AG09319 (cell line): Measurements from ENCODE around the gene TUBE1.

Experiments
- DNase-seq: peaks from one replicate; pipeline ENCODE4 v3.0.0-alpha.2; 2010; ENCODE audit warnings: low read depth; ENCODE audit errors: extremely low read depth
- CTCF ChIP-seq: IDR thresholded peaks from 2 replicates; pipeline ENCODE4 v1.5.1; 2011; ENCODE audit warnings: low read depth, mild to moderate bottlenecking, inconsistent platforms, low read length, moderate library complexity

TUBE1 gene

DNA sequence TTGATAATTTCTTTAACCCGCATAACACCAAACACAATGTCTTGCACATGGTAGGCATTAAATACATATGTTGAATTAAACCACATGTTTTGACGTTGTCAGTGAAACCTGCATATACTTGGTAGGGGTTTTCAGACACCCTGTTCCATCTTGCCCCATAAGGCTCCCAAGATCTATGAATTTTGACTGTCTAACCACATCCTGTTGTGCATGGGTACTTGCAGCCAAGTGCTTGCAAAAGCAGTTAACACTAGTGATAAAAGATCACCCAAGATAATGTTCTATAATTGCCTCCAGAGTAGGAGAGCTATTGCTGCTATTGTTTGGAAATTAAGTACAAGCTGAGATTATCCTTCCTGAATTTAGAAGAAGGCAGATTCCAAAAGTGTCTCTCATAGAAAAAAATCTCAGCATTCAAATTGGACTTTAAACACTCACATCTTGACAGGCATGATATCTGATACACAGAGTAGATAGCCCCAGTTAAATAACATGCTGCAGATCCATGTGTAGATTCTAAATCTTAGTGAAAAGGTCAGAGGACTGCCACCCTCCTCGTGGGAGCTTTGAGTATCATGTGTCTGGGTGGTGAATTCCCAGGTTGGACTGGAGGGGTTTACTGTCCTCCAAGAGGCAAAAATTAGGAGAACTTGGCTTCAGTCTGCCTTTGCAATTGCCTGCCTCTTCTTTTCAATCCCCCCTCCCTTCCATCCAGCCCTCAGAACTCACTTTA, 59.2 kb downstream of the TUBE1 start:
- no peak for DNase-seq
- no peak for TF ChIP-seq CTCF

DNA sequence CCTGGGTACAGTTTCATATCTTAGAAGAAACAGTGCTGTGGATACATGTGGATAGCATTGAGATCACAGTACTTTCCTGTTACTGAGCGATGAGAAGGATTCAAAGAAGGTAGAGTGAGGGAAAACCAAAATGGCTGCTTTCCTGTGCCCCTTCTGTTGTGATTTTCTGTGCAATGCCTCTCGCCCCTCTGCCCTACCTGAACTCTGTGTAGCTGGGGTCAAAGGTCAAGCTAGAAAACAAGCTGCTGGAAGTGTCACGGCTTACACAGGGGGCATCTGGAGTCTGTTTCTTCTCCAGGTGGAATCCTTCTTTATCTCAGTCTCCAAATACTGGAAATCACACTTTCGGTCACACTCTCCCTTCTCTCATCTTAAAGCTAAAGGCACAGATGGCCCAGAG, 60.3 kb downstream of the TUBE1 start:
- no peak for DNase-seq
- no peak for TF ChIP-seq CTCF

DNA sequence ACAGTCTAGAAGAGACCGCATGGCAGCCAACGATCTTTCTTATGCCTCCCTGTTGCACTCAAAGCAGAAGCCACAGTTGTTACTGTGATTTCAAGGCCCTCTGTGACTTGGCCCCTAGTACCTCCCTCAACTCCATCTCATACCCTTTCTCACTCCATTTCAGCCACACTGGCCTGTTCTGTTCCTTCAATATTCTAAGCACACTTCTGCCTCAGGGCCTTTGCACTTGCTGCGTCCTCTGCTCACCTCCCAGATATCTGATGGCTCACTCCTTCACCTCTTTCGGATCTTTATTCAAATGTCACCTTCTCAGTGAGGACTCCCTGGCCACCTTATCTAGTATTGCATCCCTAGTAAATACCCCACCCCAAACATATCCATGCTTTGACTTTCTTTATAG, 62.8 kb downstream of the TUBE1 start:
- no peak for DNase-seq
- no peak for TF ChIP-seq CTCF

GRCh38 chr6:112022749-112023148, 64.5 kb downstream of the TUBE1 start:
- TF ChIP-seq CTCF = no peak
- no peak for DNase-seq

- no peak for DNase-seq
- TF ChIP-seq CTCF = no peak
These were observed 65.5 kb downstream of the TUBE1 start for GRCh38 chr6:112021691-112022310.
